ENCODE data around the gene SETX. TPM values are rescaled to one million over a fixed set of nuclear protein-coding genes. Genes with fewer than 3 reads are reported as not detected.

The SETX gene
- total RNA-seq, 1 donor from 2014 or later = 45.6 TPM

- H3K4me2 ChIP-seq (ENCODE audit: low read length) = no peak overlapping the region
- peaks cover 45% of the 10 kb centered on the region for H3K27me3 ChIP-seq (ENCODE audit: insufficient read depth, low read length)
- peaks cover 2% of the 10 kb centered on the region for H3K36me3 Mint-ChIP-seq (ENCODE audit: low read depth, unreplicated experiment)
- H2AFZ ChIP-seq (ENCODE audit: low read depth, low read length) = no peak overlapping the region
- no peak overlapping the region for H3K4me3 Mint-ChIP-seq (ENCODE audit: unreplicated experiment)
- H3K27me3 Mint-ChIP-seq (ENCODE audit: low read depth, unreplicated experiment) = peaks cover 64% of the 10 kb centered on the region
- peaks cover 2% of the 10 kb centered on the region for H3K4me1 Mint-ChIP-seq (ENCODE audit: low read depth, unreplicated experiment)
- H3K27ac Mint-ChIP-seq (ENCODE audit: unreplicated experiment) = no peak overlapping the region
- H3K4me1 ChIP-seq (ENCODE audit: insufficient read depth, low read length) = no peaks in the 10 kb centered on the region
- FAIRE-seq (no peak), DNase-seq (ENCODE audit: low read depth) (no peak)
- H3K27ac ChIP-seq (ENCODE audit: low read depth, low read length) = no peak overlapping the region
- no peaks in the 10 kb centered on the region for H3K36me3 ChIP-seq (ENCODE audit: insufficient read depth, low read length)
- no peaks in the 10 kb centered on the region for H3K9me3 ChIP-seq (ENCODE audit: insufficient read depth, low read depth, low read length)
- no peak overlapping the region for H3K4me3 ChIP-seq (ENCODE audit: insufficient read depth, low read depth, low read length)
- H3K9ac ChIP-seq (ENCODE audit: low read length) = no peak overlapping the region
- H3K9me3 Mint-ChIP-seq (ENCODE audit: unreplicated experiment) = no peaks in the 10 kb centered on the region
- no peaks in the 10 kb centered on the region for H3K79me2 ChIP-seq (ENCODE audit: insufficient read depth, low read length)
- no peaks in the 10 kb centered on the region for H4K20me1 ChIP-seq (ENCODE audit: insufficient read depth, low read length)
- TF ChIP-seq, protein P1, sequence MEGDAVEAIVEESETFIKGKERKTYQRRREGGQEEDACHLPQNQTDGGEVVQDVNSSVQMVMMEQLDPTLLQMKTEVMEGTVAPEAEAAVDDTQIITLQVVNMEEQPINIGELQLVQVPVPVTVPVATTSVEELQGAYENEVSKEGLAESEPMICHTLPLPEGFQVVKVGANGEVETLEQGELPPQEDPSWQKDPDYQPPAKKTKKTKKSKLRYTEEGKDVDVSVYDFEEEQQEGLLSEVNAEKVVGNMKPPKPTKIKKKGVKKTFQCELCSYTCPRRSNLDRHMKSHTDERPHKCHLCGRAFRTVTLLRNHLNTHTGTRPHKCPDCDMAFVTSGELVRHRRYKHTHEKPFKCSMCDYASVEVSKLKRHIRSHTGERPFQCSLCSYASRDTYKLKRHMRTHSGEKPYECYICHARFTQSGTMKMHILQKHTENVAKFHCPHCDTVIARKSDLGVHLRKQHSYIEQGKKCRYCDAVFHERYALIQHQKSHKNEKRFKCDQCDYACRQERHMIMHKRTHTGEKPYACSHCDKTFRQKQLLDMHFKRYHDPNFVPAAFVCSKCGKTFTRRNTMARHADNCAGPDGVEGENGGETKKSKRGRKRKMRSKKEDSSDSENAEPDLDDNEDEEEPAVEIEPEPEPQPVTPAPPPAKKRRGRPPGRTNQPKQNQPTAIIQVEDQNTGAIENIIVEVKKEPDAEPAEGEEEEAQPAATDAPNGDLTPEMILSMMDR (IDR thresholded peaks at IDR 0.05; ENCODE audit: insufficient read depth, low read depth, low read length) = no peak
- no peak for TF ChIP-seq EZH2 (IDR thresholded peaks at IDR 0.05; ENCODE audit: insufficient read depth, low read length)
These were observed 132.8 kb downstream of the SETX start for GRCh38 chr9:132221941-132222340.

DNA sequence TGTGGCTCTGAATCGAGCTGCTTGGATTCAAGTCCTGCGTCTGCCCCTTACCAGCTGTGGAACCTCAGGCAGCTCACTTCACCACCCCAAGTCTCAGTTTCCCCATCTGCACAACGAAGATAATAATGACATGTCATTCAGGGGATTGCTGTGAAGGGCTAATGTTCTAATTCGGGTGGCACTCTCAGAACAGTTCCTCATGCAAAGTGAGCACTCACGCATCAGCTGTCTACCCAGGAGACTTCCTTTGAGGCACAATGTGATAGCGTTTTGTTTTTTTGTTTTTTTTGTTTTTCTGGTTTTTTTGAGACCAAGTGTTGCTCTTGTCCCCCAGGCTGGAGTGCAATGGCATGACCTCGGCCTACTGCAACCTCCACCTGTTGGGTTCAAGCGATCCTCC lies 136.6 kb downstream of the SETX start:
- Histone ChIP-seq H3K27me3 (ENCODE audit: insufficient read depth, low read length) (peaks cover 24% of the 10 kb centered on the region), H3K9ac (ENCODE audit: low read length) (no peak overlapping the region), H3K4me2 (ENCODE audit: low read length) (no peak overlapping the region), H3K27ac (ENCODE audit: low read depth, low read length) (no peak overlapping the region), H2AFZ (ENCODE audit: low read depth, low read length) (no peak overlapping the region), H3K4me1 (ENCODE audit: insufficient read depth, low read length) (peaks cover 13% of the 10 kb centered on the region), H3K9me3 (ENCODE audit: insufficient read depth, low read depth, low read length) (no peaks in the 10 kb centered on the region), H3K4me3 (ENCODE audit: insufficient read depth, low read depth, low read length) (no peak overlapping the region), H4K20me1 (ENCODE audit: insufficient read depth, low read length) (no peaks in the 10 kb centered on the region), H3K36me3 (ENCODE audit: insufficient read depth, low read length) (no peaks in the 10 kb centered on the region), H3K79me2 (ENCODE audit: insufficient read depth, low read length) (no peaks in the 10 kb centered on the region)
- no peaks in the 10 kb centered on the region for H3K9me3 Mint-ChIP-seq (ENCODE audit: unreplicated experiment)
- no peak overlapping the region for H3K27ac Mint-ChIP-seq (ENCODE audit: unreplicated experiment)
- H3K4me3 Mint-ChIP-seq (ENCODE audit: unreplicated experiment) = no peak overlapping the region
- FAIRE-seq (no peak), DNase-seq (ENCODE audit: low read depth) (no peak)
- peaks cover 44% of the 10 kb centered on the region for H3K27me3 Mint-ChIP-seq (ENCODE audit: low read depth, unreplicated experiment)
- peaks cover 2% of the 10 kb centered on the region for H3K36me3 Mint-ChIP-seq (ENCODE audit: low read depth, unreplicated experiment)
- peaks cover 11% of the 10 kb centered on the region for H3K4me1 Mint-ChIP-seq (ENCODE audit: low read depth, unreplicated experiment)
- TF ChIP-seq EZH2 (IDR thresholded peaks at IDR 0.05; ENCODE audit: insufficient read depth, low read length) = no peak

GRCh38 chr9:132216861-132217619 lies 137.7 kb downstream of the SETX start:
- H2AFZ ChIP-seq (ENCODE audit: low read depth, low read length) = no peak overlapping the region
- Mint-ChIP-seq H3K4me3 (ENCODE audit: unreplicated experiment) (no peak overlapping the region), H3K27ac (ENCODE audit: unreplicated experiment) (no peak overlapping the region), H3K4me1 (ENCODE audit: low read depth, unreplicated experiment) (peaks cover 11% of the 10 kb centered on the region), H3K27me3 (ENCODE audit: low read depth, unreplicated experiment) (peaks cover 36% of the 10 kb centered on the region), H3K36me3 (ENCODE audit: low read depth, unreplicated experiment) (peaks cover 2% of the 10 kb centered on the region), H3K9me3 (ENCODE audit: unreplicated experiment) (peaks cover 1% of the 10 kb centered on the region)
- no peaks in the 10 kb centered on the region for H3K79me2 ChIP-seq (ENCODE audit: insufficient read depth, low read length)
- H3K9me3 ChIP-seq (ENCODE audit: insufficient read depth, low read depth, low read length) = no peaks in the 10 kb centered on the region
- no peak for DNase-seq (ENCODE audit: low read depth)
- no peak for TF ChIP-seq EZH2 (IDR thresholded peaks at IDR 0.05; ENCODE audit: insufficient read depth, low read length)
- TF ChIP-seq, protein P1 (IDR thresholded peaks at IDR 0.05; ENCODE audit: insufficient read depth, low read depth, low read length) = no peak
- no peak overlapping the region for H3K4me2 ChIP-seq (ENCODE audit: low read length)
- no peak overlapping the region for H3K27ac ChIP-seq (ENCODE audit: low read depth, low read length)
- no peaks in the 10 kb centered on the region for H4K20me1 ChIP-seq (ENCODE audit: insufficient read depth, low read length)
- peaks cover 15% of the 10 kb centered on the region for H3K27me3 ChIP-seq (ENCODE audit: insufficient read depth, low read length)
- FAIRE-seq = no peak
- H3K4me1 ChIP-seq (ENCODE audit: insufficient read depth, low read length) = peaks cover 13% of the 10 kb centered on the region
- H3K9ac ChIP-seq (ENCODE audit: low read length) = no peak overlapping the region
- no peak overlapping the region for H3K4me3 ChIP-seq (ENCODE audit: insufficient read depth, low read depth, low read length)
- H3K36me3 ChIP-seq (ENCODE audit: insufficient read depth, low read length) = no peaks in the 10 kb centered on the region

Measured in astrocyte (in vitro differentiated cells and primary cell).